Lung microvascular endothelial cell (primary cell): ENCODE measurements around the gene SLC5A8. TPM values are rescaled to one million over a fixed set of nuclear protein-coding genes. Genes with fewer than 3 reads are reported as not detected.
"Not testable (repeated sequence)": the region's sequence is repeated elsewhere in the genome, so short reads cannot be mapped to it uniquely, and the experiment has no call there.

Source experiments
- DNase-seq, 2 donors: peaks; one replicate each; pipeline versions ENCODE4 v3.0.0 to v3.0.0-alpha.2; 2010; ENCODE audit warnings: low read depth in 2 of 2
- total RNA-seq: library from RNA; depleted of rRNA; stranded (reverse); fragments of >200 nt; gene quantifications from 2 replicates; pipeline ENCODE4 v1.2.1, GENCODE V29; 2014

SLC5A8 gene
- total RNA-seq, 1 donor from 2014 or later: not detected

DNA sequence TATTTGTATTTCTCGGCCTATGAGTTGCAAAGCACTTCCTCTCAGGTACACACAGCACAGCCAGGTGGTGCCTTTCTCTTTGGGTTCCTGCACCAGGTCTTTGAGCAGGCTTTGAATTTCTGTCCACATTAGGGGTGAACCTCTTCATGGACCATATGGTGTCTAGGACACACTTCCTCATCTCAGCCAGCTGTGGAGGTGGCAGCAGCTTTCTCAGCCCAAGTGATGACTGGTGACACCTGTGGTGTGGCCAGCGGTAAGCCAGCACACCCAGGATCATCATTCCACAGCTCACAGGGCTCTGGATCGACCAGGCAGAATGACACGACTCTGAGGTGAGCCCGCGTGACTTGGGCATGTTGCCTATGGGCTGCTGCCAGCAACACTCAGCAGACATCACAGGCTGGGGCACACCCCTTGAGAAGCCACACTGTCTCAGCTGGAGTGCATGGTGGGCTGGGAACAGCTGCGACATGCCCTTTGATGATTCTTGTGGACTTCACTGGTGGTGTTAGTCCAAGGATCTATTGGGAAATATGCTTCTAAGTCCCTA, 36.8 kb downstream of the SLC5A8 start:
- DNase-seq: no peak

- peak in 1 of 2 donors; percentile 45 for DNase-seq
These were observed 37.7 kb downstream of the SLC5A8 start for GRCh38 chr12:101172316-101172715.

DNA sequence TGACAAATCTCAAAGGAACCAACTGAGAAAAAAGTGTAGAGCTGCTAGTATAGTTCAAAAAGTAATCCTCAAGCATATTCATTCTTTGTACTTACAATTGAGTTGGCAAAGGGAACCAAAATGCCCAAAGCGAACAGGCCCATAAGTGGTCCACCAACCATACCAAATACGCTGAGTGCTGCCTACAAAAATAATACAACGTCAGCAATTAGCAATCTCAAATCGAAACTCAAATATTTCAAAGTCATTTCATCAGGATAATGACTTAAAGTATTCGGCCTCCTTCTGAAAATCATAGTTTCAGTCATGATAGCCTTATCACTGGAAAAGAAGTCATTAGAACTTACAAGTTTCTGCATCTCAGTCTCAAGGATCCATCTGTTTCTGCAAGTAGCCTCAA, 42.0 kb downstream of the SLC5A8 start:
- no peak for DNase-seq

DNA sequence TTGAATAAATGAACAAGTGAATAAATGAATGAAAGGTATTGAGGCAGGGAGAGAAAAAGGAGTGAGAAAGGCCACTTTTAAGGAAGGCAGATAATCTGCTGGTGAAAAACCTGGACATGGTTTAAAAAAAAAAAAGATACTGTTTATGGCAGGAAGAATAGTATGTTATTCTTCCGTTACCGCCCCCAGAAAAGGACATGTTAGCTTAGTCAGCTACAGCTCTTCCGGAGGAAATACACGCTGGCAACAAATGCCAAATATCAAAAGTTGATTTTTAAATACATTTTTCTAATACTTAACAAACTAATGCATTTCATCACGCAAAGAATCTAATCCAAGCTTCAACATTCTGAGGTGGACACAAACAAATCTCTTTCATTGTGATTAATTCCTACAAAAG, 43.2 kb downstream of the SLC5A8 start:
- DNase-seq: peak; percentile 7 to 83

- no peak for DNase-seq
These were observed 44.7 kb downstream of the SLC5A8 start for GRCh38 chr12:101165319-101165718.

GRCh38 chr12:101145777-101146431, 64.1 kb downstream of the SLC5A8 start:
- DNase-seq: not testable (repeated sequence)

DNA sequence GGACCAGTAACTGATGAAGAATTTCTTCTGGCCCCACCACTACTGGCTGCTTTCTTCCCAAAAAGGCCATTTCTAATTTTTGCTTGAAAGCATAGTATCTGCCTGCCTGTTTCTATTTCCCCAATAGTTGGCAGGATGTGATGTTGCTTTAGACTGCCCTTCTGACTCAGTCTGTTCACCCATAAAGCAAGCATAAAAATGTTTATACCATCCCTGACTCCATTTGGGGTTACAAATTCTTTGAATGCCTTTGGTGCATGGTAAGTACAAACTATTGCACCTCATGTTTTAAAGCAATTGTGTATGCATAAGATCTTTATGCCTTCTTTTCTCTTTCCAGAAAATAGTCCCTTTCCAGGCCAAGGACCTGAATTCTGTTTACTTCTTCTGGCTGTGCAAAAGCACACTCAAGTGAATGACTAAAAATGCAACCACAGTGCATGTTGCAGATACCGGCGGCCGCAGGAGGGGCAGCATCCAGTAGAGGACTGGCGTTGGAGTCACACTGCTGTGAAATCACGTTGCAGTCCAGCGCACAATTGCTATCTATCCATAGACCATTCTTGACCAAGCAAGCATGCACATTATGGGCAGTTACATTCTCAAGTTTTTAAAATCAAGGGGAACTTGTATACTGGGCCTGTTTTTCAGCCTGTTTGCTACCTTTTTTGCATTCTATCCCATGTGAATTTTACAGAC, 82.4 kb downstream of the SLC5A8 start:
- no peak for DNase-seq

DNA sequence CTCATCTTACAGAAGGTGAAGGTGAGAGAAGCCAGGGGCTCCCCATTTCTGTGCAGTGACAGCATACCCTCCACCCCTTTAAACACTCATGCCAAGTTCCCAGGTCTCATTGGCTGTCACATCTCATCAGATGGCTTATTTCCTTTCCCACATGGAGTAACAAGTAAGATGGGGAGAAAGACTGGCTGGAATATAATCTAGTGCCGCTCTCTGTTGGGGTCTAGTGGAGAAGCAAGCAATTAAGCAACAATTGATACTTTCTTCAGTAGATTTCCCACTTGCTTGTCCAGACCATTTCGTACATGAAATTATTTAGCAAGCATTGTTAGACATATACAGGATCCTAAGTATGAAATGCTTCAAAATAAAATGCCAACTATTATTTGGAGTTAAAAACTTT, 92.2 kb downstream of the SLC5A8 start:
- no peak for DNase-seq

GRCh38 chr12:101116911-101117310, 93.1 kb downstream of the SLC5A8 start:
- DNase-seq: no peak

GRCh38 chr12:101115326-101115725, 94.7 kb downstream of the SLC5A8 start:
- no peak for DNase-seq

DNA sequence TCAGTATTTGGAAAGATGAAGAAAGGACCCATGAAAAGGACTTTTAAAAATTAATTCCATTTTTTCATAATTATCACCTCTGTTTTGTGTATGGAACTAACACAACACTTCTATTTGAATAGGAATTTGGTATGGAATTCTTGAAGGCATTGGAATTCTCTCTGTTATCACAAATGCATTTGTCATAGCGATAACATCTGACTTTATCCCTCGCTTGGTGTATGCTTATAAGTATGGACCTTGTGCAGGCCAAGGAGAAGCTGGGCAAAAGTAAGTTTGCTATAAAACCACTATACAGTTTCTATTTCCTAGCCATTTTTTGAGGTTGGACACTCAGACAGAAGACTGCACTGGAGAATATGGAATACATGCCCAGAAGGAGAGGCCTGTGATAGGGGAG, 98.6 kb downstream of the SLC5A8 start:
- DNase-seq: no peak

DNA sequence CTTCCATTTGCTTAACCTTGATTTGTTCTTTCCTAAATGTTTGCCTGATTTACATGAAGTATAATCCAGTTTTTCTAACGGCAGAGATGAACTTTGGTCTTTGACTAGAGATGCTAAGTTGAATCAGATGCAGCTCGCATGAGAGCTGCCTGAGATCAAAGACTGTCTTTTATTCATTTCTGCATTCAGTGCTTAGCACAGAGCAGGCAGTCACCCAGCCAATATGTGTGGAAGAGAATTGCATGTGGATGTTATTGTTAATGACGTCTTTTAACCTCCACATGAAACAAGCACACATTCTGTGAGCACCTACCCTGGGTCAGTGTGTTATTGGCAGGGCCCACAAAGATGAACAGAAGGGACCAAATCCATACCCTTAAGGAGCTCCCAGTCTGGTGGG, 99.2 kb downstream of the SLC5A8 start:
- DNase-seq: no peak

GRCh38 chr12:101108130-101108529, 101.9 kb downstream of the SLC5A8 start:
- DNase-seq: no peak

DNA sequence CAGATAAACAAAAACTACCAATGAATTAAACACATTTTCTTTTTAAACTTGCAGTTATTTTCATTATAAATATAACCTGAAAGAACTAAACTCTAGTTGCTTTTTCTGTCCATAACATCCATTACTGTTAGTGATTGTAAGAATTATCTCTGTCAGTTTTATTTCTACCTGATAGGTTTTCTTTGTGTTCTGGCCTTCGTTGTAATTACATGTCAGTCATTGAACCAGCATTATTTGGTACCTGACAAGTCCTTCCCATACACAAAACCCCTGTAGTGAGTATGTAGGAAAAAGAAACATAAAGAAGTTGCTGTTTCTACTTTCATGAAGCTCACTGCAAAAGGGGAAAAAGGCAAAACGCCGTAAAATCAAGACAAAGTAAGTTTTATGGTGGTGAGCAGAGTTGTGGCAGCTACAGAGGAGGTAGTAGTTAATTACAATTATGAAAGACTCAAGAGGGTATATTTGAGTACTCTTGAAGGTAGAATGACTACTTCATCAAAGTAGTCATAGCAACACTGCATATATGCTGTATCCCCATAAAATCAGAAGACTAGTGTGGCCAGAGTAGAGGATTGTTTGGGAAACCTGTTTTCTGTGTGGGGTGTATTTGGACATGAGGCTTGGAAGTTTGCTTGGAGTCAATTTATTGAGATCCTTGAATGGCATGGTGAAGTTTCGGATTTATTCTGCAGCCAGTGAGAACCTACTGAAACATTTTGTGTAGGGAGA, 102.8 kb downstream of the SLC5A8 start:
- DNase-seq: no peak

Other genes starting within 250 kb of the SLC5A8 start
- gene UTP20, start 69.9 kb upstream of the SLC5A8 start, total RNA-seq: 10.2 and 12.3 TPM in 2 replicates
- gene ARL1, start 197.5 kb upstream of the SLC5A8 start, total RNA-seq: 29.4 and 37.3 TPM in 2 replicates